ENCODE data around the gene RASGEF1C. TPM values are rescaled to one million over a fixed set of nuclear protein-coding genes. Genes with fewer than 3 reads are reported as not detected.
"Not testable (repeated sequence)": the region's sequence is repeated elsewhere in the genome, so short reads cannot be mapped to it uniquely, and the experiment has no call there.

RASGEF1C gene
- total RNA-seq, 2 donors from 2014 or later: 0.24 TPM; not detected in 1

GRCh38 chr5:180212363-180213255, 3.6 kb upstream of the RASGEF1C start:
- intact Hi-C loops (cut with DNase I): no loop called here
- no peak for DNase-seq (ENCODE audit: low spot score)

GRCh38 chr5:180211761-180212035, 2.7 kb upstream of the RASGEF1C start:
- no peak for DNase-seq (ENCODE audit: low spot score)
- intact Hi-C loops (cut with DNase I): no loop called here

GRCh38 chr5:180210961-180211760, 2.1 kb upstream of the RASGEF1C start:
- intact Hi-C loops (cut with DNase I): no loop called here
- DNase-seq (ENCODE audit: low spot score): no peak

GRCh38 chr5:180210077-180210476, 1.1 kb upstream of the RASGEF1C start:
- intact Hi-C loops (cut with DNase I); DNase-seq (ENCODE audit: low spot score): not testable (repeated sequence)

- DNase-seq (ENCODE audit: low spot score): no peak
- intact Hi-C loops (cut with DNase I): no loop called here
Measured at GRCh38 chr5:180208435-180209081, 453 bp downstream of the RASGEF1C start.

GRCh38 chr5:180208038-180208434, 975 bp downstream of the RASGEF1C start:
- DNase-seq (ENCODE audit: low spot score): no peak
- intact Hi-C loops (cut with DNase I): no loop called here

GRCh38 chr5:180207593-180207992, 1.4 kb downstream of the RASGEF1C start:
- no peak for DNase-seq (ENCODE audit: low spot score)
- intact Hi-C loops (cut with DNase I): no loop called here

GRCh38 chr5:180206993-180207392, 2.0 kb downstream of the RASGEF1C start:
- no peak for DNase-seq (ENCODE audit: low spot score)
- intact Hi-C loops (cut with DNase I): no loop called here

GRCh38 chr5:180205916-180206315, 3.1 kb downstream of the RASGEF1C start:
- intact Hi-C loops (cut with DNase I): loop anchor here in 1 of 2 donors (2.0 kb wide), 1 partner anchor 79 kb away; no protein-coding TSS in a partner anchor
- DNase-seq (ENCODE audit: low spot score): no peak

GRCh38 chr5:180204276-180204819, 4.7 kb downstream of the RASGEF1C start:
- DNase-seq (ENCODE audit: low spot score): no peak
- intact Hi-C loops (cut with DNase I): loop anchor here in 1 of 2 donors (2.0 kb wide), 1 partner anchor 78 kb away; no protein-coding TSS in a partner anchor

- intact Hi-C loops (cut with DNase I): no loop called here
- no peak for DNase-seq (ENCODE audit: low spot score)
Measured at GRCh38 chr5:180202939-180203573, 6.0 kb downstream of the RASGEF1C start.

- no peak for DNase-seq (ENCODE audit: low spot score)
- intact Hi-C loops (cut with DNase I): no loop called here
Measured at GRCh38 chr5:180201051-180201987, 7.7 kb downstream of the RASGEF1C start.

- intact Hi-C loops (cut with DNase I): loop anchor here in 1 of 2 donors (5.0 kb wide), 1 partner anchor 1157 kb away; no protein-coding TSS in a partner anchor
- DNase-seq (ENCODE audit: low spot score): no peak
Measured at GRCh38 chr5:180199390-180199789, 9.6 kb downstream of the RASGEF1C start.

GRCh38 chr5:180198208-180198607, 10.8 kb downstream of the RASGEF1C start:
- intact Hi-C loops (cut with DNase I): loop anchor here in 1 of 2 donors (5.0 kb wide), 1 partner anchor 1156 kb away; no protein-coding TSS in a partner anchor
- DNase-seq (ENCODE audit: low spot score): no peak

- intact Hi-C loops (cut with DNase I): loop anchor here in 1 of 2 donors (5.0 kb wide), 1 partner anchor 1155 kb away; no protein-coding TSS in a partner anchor
- no peak for DNase-seq (ENCODE audit: low spot score)
Measured at GRCh38 chr5:180197016-180197702, 11.9 kb downstream of the RASGEF1C start.

GRCh38 chr5:180194410-180195345, 14.3 kb downstream of the RASGEF1C start:
- intact Hi-C loops (cut with DNase I): loop anchor here in 1 of 2 donors (5.0 kb wide), 1 partner anchor 1152 kb away; no protein-coding TSS in a partner anchor
- peak; percentile 66 for DNase-seq (ENCODE audit: low spot score)

Data from posterior vena cava (tissue), 2 donors.